K562 (cell line): ENCODE measurements around the gene ADGRG1.

ENCODE experiments used
- FOXK2 ChIP-seq, 2 experiments: fragments of 450-650 bp; IDR thresholded peaks in 1 of 2; conservative IDR thresholded peaks in 1 of 2; 2 replicates each; pipeline ENCODE4 v1.6.1; 2016; ENCODE audit warnings: low read depth in 2 of 2, mild to moderate bottlenecking in 1 of 2
- FOXP1 ChIP-seq: sonication (generic); formaldehyde crosslinking; IDR thresholded peaks from 2 replicates; pipeline ENCODE4 v1.8.0; 2022; ENCODE audit warnings: mild to moderate bottlenecking, missing genetic modification reagents
- SIN3A ChIP-seq, 2 experiments: fragments of 150-350 bp in 1 of 2; IDR thresholded peaks; 2 replicates each; pipeline ENCODE4 v1.6.1; 2011 to 2016; ENCODE audit warnings: borderline replicate concordance in 2 of 2, low read depth in 2 of 2, low read length in 2 of 2, mild to moderate bottlenecking in 2 of 2, moderate library complexity in 2 of 2; ENCODE audit not compliant: control insufficient read depth in 1 of 2
- SP2 ChIP-seq: IDR thresholded peaks from 2 replicates; pipeline ENCODE4 v1.6.1; 2011; ENCODE audit warnings: mild to moderate bottlenecking, low read depth, low read length, moderate library complexity; ENCODE audit not compliant: poor library complexity, severe bottlenecking; ENCODE audit errors: extremely low read depth
- YY1 ChIP-seq, 3 experiments: IDR thresholded peaks; 2 replicates each; pipeline ENCODE4 v1.6.1; 2011; ENCODE audit warnings: low read length in 2 of 3, mild to moderate bottlenecking in 2 of 3, moderate library complexity in 2 of 3, borderline replicate concordance in 1 of 3, control low read depth in 1 of 3, low read depth in 1 of 3; ENCODE audit not compliant: insufficient read depth in 3 of 3, insufficient replicate concordance in 2 of 3, control insufficient read depth in 1 of 3, insufficient read length in 1 of 3; ENCODE audit errors: extremely low read depth in 1 of 3
- ZC3H4 ChIP-seq: sonication (generic); formaldehyde crosslinking; IDR thresholded peaks from 2 replicates; pipeline ENCODE4 v1.9.0; 2021; ENCODE audit warnings: missing genetic modification reagents, borderline replicate concordance
- ZNF217 ChIP-seq: sonication (generic); formaldehyde crosslinking; IDR thresholded peaks from 2 replicates; pipeline ENCODE4 v1.8.0; 2022; ENCODE audit warnings: mild to moderate bottlenecking, missing genetic modification reagents
- TF ChIP-seq, protein P1 (sequence below), 2 experiments: fragments of 450-650 bp; formaldehyde crosslinking in 1 of 2; IDR thresholded peaks; 2 replicates each; pipeline versions ENCODE4 v1.4.0 to v1.6.1; 2014 to 2020; ENCODE audit warnings: mild to moderate bottlenecking in 2 of 2, borderline replicate concordance in 1 of 2, low read depth in 1 of 2
- TF ChIP-seq, protein P2 (sequence below): fragments of 250-450 bp; sonication (Bioruptor Pico); IDR thresholded peaks from 2 replicates; pipeline ENCODE4 v1.5.1; 2021; ENCODE audit warnings: mild to moderate bottlenecking

- TF ChIP-seq FOXP1 (no peak), YY1 (IDR thresholded peaks at IDR 0.05; ENCODE audit: borderline replicate concordance in 1 of 3, control insufficient read depth in 1 of 3, extremely low read depth in 1 of 3, insufficient read depth in 3 of 3, insufficient read length in 1 of 3, insufficient replicate concordance in 2 of 3, low read depth in 1 of 3, low read length in 2 of 3) (no peak), FOXK2 (conservative IDR thresholded peaks at IDR 0.05 in 1 of 2, IDR thresholded peaks at IDR 0.05 in 1 of 2; ENCODE audit: low read depth in 2 of 2) (no peak), ZNF217 (CRISPR knock-in tag) (no peak), ZC3H4 (CRISPR knock-in tag) (no peak), SP2 (no peak), SIN3A (IDR thresholded peaks at IDR 0.05; ENCODE audit: borderline replicate concordance in 2 of 2, control insufficient read depth in 1 of 2, low read depth in 2 of 2, low read length in 2 of 2) (no peak)
- TF ChIP-seq, protein P1, sequence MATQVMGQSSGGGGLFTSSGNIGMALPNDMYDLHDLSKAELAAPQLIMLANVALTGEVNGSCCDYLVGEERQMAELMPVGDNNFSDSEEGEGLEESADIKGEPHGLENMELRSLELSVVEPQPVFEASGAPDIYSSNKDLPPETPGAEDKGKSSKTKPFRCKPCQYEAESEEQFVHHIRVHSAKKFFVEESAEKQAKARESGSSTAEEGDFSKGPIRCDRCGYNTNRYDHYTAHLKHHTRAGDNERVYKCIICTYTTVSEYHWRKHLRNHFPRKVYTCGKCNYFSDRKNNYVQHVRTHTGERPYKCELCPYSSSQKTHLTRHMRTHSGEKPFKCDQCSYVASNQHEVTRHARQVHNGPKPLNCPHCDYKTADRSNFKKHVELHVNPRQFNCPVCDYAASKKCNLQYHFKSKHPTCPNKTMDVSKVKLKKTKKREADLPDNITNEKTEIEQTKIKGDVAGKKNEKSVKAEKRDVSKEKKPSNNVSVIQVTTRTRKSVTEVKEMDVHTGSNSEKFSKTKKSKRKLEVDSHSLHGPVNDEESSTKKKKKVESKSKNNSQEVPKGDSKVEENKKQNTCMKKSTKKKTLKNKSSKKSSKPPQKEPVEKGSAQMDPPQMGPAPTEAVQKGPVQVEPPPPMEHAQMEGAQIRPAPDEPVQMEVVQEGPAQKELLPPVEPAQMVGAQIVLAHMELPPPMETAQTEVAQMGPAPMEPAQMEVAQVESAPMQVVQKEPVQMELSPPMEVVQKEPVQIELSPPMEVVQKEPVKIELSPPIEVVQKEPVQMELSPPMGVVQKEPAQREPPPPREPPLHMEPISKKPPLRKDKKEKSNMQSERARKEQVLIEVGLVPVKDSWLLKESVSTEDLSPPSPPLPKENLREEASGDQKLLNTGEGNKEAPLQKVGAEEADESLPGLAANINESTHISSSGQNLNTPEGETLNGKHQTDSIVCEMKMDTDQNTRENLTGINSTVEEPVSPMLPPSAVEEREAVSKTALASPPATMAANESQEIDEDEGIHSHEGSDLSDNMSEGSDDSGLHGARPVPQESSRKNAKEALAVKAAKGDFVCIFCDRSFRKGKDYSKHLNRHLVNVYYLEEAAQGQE (IDR thresholded peaks at IDR 0.05; ENCODE audit: borderline replicate concordance) = no peak
- TF ChIP-seq, protein P1 (CRISPR knock-in tag; IDR thresholded peaks at IDR 0.05; ENCODE audit: low read depth) = no peak
- TF ChIP-seq, protein P2, sequence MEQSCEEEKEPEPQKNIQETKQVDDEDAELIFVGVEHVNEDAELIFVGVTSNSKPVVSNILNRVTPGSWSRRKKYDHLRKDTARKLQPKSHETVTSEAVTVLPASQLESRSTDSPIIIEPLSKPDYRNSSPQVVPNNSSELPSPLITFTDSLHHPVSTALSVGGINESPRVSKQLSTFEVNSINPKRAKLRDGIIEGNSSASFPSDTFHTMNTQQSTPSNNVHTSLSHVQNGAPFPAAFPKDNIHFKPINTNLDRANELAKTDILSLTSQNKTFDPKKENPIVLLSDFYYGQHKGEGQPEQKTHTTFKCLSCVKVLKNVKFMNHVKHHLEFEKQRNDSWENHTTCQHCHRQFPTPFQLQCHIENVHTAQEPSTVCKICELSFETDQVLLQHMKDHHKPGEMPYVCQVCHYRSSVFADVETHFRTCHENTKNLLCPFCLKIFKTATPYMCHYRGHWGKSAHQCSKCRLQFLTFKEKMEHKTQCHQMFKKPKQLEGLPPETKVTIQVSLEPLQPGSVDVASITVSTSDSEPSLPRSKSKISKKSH = no peak
Measured at GRCh38 chr16:57592591-57593003, 35.8 kb upstream of the ADGRG1 start.
